Measurements from ENCODE around the gene CAMSAP1.

The CAMSAP1 gene

DNA sequence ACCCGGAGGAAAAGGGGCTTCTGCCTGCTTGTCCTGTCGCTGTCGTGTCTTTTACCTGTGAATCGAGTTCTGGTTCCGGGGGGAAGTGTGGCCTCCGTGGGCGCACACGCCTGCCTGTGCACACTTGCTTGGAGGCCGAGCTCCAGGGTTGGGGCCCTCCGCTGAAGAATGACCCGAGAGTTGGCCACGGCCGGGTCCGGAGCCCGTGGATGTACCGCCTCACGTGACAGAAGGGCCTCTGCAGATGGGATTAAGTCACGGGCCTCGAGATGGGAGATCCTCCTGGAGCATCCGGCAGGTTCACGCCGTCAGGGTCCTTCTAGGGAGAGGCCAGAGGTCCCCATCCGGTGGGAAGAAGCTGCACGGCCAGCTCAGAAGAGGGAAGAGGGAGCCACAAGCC, 124.4 kb downstream of the CAMSAP1 start:
- Histone ChIP-seq H3K27ac (ENCODE audit: low read depth, low read length) (no peak overlapping the region), H3K36me3 (ENCODE audit: control insufficient read depth, insufficient read depth, low read length) (no peaks in the 10 kb centered on the region), H3K9me3 (ENCODE audit: control insufficient read depth, insufficient read depth, low read depth, low read length) (no peaks in the 10 kb centered on the region), H3K9ac (ENCODE audit: low read length) (no peak overlapping the region), H3K4me3 (ENCODE audit: low read depth, low read length) (no peak overlapping the region), H3K27me3 (ENCODE audit: control insufficient read depth, insufficient read depth, low read length) (no peaks in the 10 kb centered on the region), H3K4me1 (ENCODE audit: control insufficient read depth, insufficient read depth, low read length) (no peaks in the 10 kb centered on the region)

DNA sequence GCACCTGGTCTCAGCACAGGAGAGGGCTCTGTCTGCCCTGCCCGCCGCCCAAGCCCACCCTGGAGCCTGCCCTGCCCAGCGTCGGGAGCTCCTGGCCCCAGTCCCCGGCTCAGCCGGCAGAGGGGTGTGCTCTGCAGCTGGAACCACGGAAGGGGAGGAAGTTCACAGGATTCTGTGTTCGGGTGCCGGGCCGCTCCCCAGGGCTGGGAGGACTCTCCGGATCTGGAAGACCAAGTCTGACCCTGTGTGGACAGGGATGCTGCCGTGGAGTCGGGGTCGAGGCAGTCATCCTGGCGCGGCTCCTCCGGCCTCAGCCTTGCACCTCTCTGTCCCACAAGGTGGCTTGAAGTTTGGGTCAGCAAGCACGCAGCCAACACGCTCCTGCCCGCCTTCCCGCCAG, 126.7 kb downstream of the CAMSAP1 start:
- Histone ChIP-seq H3K9ac (ENCODE audit: low read length) (no peak overlapping the region), H3K27ac (ENCODE audit: low read depth, low read length) (no peak overlapping the region), H3K4me3 (ENCODE audit: low read depth, low read length) (no peak overlapping the region), H3K36me3 (ENCODE audit: control insufficient read depth, insufficient read depth, low read length) (no peaks in the 10 kb centered on the region), H3K27me3 (ENCODE audit: control insufficient read depth, insufficient read depth, low read length) (no peaks in the 10 kb centered on the region), H3K9me3 (ENCODE audit: control insufficient read depth, insufficient read depth, low read depth, low read length) (no peaks in the 10 kb centered on the region), H3K4me1 (ENCODE audit: control insufficient read depth, insufficient read depth, low read length) (no peaks in the 10 kb centered on the region)

DNA sequence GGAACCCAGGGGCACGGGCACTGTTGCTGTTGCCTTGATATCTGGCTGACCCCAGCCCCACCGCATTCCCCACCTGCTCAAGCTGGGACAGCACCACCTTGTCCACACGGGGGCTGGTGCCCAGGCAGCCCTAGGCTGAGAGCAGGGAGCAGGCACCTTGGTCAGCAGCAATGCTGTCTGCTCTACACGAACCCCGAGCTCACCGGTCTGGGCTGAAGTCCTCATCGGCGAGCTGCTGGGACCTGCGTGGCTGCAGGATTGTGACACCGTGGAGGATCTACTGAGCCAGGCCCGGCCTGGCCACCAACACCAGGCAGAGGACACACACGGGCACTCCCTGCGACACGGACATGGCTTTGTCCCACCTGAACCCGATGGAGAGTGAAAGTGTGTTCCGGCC, 127.3 kb downstream of the CAMSAP1 start:
- no peaks in the 10 kb centered on the region for H3K36me3 ChIP-seq (ENCODE audit: control insufficient read depth, insufficient read depth, low read length)
- H3K4me1 ChIP-seq (ENCODE audit: control insufficient read depth, insufficient read depth, low read length): no peaks in the 10 kb centered on the region
- H3K4me3 ChIP-seq (ENCODE audit: low read depth, low read length): no peak overlapping the region
- H3K9me3 ChIP-seq (ENCODE audit: control insufficient read depth, insufficient read depth, low read depth, low read length): no peaks in the 10 kb centered on the region
- no peak overlapping the region for H3K27ac ChIP-seq (ENCODE audit: low read depth, low read length)
- H3K27me3 ChIP-seq (ENCODE audit: control insufficient read depth, insufficient read depth, low read length): no peaks in the 10 kb centered on the region
- no peak overlapping the region for H3K9ac ChIP-seq (ENCODE audit: low read length)

DNA sequence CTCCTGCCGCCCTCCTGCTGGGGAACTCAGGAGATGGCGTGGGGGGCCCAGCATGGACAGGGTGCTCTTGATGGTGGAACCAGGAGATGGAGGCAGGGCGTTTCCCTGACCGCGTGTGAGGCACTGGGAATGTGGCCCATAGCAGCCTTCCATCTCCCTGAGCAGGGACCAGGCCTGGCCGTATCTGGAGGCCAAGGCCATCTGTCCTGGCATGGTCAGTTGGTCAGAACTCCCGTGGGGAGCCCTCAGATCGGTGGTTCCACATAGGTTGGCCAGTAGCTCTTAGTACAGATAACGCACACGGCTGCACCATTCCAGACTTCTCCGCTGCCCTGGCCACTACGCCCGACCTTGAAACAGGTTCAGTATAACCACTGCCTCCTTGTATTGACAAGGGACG, 127.8 kb downstream of the CAMSAP1 start:
- no peaks in the 10 kb centered on the region for H3K36me3 ChIP-seq (ENCODE audit: control insufficient read depth, insufficient read depth, low read length)
- H3K27ac ChIP-seq (ENCODE audit: low read depth, low read length): no peak overlapping the region
- H3K27me3 ChIP-seq (ENCODE audit: control insufficient read depth, insufficient read depth, low read length): no peaks in the 10 kb centered on the region
- H3K4me1 ChIP-seq (ENCODE audit: control insufficient read depth, insufficient read depth, low read length): no peaks in the 10 kb centered on the region
- no peak overlapping the region for H3K9ac ChIP-seq (ENCODE audit: low read length)
- H3K9me3 ChIP-seq (ENCODE audit: control insufficient read depth, insufficient read depth, low read depth, low read length): no peaks in the 10 kb centered on the region
- H3K4me3 ChIP-seq (ENCODE audit: low read depth, low read length): no peak overlapping the region

DNA sequence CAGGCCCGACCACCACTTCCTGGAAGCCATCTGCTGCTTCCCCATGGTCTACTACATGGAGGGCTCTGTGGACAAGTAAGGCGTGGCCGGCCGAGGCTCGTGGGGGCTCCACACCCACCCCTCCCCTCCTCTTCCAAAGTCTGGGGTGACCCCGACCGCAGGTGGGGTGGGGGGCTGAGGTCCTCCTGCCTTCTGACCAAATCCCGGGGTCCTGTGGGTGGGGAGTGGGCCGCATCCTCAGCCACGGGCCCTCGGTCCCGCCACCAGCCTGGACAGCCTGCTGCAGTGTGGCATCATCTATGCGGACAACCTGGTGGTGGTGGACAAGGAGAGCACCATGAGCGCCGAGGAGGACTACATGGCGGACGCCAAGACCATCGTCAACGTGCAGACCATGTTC, 128.9 kb downstream of the CAMSAP1 start:
- no peak overlapping the region for H3K4me3 ChIP-seq (ENCODE audit: low read depth, low read length)
- H3K4me1 ChIP-seq (ENCODE audit: control insufficient read depth, insufficient read depth, low read length): no peaks in the 10 kb centered on the region
- no peaks in the 10 kb centered on the region for H3K9me3 ChIP-seq (ENCODE audit: control insufficient read depth, insufficient read depth, low read depth, low read length)
- H3K27me3 ChIP-seq (ENCODE audit: control insufficient read depth, insufficient read depth, low read length): no peaks in the 10 kb centered on the region
- no peak overlapping the region for H3K9ac ChIP-seq (ENCODE audit: low read length)
- H3K27ac ChIP-seq (ENCODE audit: low read depth, low read length): no peak overlapping the region
- no peaks in the 10 kb centered on the region for H3K36me3 ChIP-seq (ENCODE audit: control insufficient read depth, insufficient read depth, low read length)

DNA sequence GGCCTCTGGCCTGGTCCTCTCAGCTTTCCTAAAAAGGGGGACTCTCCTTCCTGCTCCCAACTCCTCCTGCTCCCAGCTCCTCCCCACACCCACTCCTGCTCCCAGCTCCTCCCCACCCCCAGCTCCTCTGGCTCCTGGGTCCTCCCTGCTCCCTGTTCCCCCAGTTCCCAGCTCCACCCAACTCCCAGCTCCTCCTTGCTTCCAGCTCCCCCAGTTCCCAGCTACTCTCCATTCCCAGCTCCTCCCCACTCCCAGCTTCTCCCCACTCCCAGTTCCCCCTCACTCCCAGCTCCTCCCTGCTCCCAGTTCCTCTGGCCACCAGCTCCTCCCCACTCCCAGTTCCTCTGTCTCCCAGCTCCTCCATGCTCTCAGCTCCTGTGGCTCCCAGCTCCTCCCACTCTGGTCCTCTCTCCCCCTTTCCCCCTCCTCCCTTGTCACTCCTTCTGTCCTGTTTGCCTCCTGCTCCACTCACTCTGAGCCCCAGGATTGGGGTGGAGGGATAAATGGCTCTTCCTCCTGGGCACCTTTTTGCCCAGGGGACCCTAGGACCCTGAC, 129.6 kb downstream of the CAMSAP1 start:
- H3K9ac ChIP-seq (ENCODE audit: low read length): no peak overlapping the region
- H3K4me3 ChIP-seq (ENCODE audit: low read depth, low read length): no peak overlapping the region
- H3K4me1 ChIP-seq (ENCODE audit: control insufficient read depth, insufficient read depth, low read length): no peaks in the 10 kb centered on the region; the same call in 1 of the 2 replicates
- no peaks in the 10 kb centered on the region for H3K9me3 ChIP-seq (ENCODE audit: control insufficient read depth, insufficient read depth, low read depth, low read length)
- no peaks in the 10 kb centered on the region for H3K36me3 ChIP-seq (ENCODE audit: control insufficient read depth, insufficient read depth, low read length)
- H3K27ac ChIP-seq (ENCODE audit: low read depth, low read length): no peak overlapping the region
- H3K27me3 ChIP-seq (ENCODE audit: control insufficient read depth, insufficient read depth, low read length): no peaks in the 10 kb centered on the region

DNA sequence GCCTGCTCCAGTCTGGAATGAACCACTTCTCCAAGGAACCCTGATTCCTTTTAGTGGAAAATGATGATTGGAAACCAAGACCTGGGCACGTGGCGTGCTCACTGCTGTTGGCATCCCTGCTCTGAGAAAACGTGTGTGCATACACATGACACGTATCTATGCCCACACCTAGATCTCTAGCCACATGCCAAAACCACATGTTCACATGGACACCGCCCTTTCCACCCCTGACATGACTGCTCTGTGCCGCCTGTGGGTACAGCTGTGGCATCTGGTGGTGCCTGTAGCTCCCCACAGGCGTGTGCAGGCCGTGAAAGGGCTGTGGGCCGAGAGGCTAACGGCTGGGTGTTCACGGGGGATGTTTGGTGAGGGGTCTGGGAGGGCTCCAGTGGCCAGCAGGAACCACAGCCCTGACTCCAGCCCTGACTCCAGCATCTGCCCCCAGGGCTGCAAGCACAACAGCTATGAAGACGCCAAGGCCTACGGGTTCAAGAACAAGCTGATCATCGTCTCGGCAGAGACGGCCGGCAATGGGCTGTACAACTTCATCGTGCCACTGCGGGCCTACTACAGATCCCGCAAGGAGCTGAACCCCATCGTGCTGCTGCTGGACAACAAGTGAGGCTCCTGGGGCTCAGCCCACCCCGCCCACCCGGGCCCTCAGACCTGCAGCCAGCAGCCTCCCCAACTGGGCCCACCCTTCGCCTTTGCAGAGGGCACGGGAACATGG, 130.3 kb downstream of the CAMSAP1 start:
- no peaks in the 10 kb centered on the region for H3K27me3 ChIP-seq (ENCODE audit: control insufficient read depth, insufficient read depth, low read length)
- no peaks in the 10 kb centered on the region; the same call in 1 of the 2 replicates for H3K4me1 ChIP-seq (ENCODE audit: control insufficient read depth, insufficient read depth, low read length)
- no peaks in the 10 kb centered on the region for H3K36me3 ChIP-seq (ENCODE audit: control insufficient read depth, insufficient read depth, low read length)
- H3K9ac ChIP-seq (ENCODE audit: low read length): no peak overlapping the region
- no peak overlapping the region for H3K4me3 ChIP-seq (ENCODE audit: low read depth, low read length)
- H3K27ac ChIP-seq (ENCODE audit: low read depth, low read length): no peak overlapping the region
- no peaks in the 10 kb centered on the region for H3K9me3 ChIP-seq (ENCODE audit: control insufficient read depth, insufficient read depth, low read depth, low read length)

DNA sequence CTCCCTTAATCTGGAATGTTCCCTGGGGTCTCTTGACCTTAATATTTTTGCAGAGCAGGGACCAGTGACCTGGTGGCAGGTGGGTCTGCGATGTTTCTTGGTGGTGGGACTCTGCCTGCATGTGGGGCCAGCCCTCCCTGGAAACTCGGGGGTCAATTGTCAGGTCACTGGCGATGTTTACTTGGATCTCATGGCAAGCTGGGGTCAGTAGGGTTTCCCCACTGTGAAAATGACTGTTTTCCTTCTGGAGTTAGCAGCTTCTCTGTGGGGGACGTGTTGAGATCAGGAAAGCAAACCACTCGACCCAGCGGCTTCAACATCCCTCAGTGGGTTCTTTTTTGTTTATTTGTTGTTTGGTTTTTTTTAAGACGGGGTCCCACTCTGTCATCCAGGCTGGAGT, 131.4 kb downstream of the CAMSAP1 start:
- Histone ChIP-seq H3K9ac (ENCODE audit: low read length) (no peak overlapping the region), H3K4me1 (ENCODE audit: control insufficient read depth, insufficient read depth, low read length) (no peaks in the 10 kb centered on the region; the same call in 1 of the 2 replicates), H3K36me3 (ENCODE audit: control insufficient read depth, insufficient read depth, low read length) (no peaks in the 10 kb centered on the region), H3K4me3 (ENCODE audit: low read depth, low read length) (no peak overlapping the region), H3K9me3 (ENCODE audit: control insufficient read depth, insufficient read depth, low read depth, low read length) (no peaks in the 10 kb centered on the region), H3K27ac (ENCODE audit: low read depth, low read length) (no peak overlapping the region), H3K27me3 (ENCODE audit: control insufficient read depth, insufficient read depth, low read length) (no peaks in the 10 kb centered on the region)

DNA sequence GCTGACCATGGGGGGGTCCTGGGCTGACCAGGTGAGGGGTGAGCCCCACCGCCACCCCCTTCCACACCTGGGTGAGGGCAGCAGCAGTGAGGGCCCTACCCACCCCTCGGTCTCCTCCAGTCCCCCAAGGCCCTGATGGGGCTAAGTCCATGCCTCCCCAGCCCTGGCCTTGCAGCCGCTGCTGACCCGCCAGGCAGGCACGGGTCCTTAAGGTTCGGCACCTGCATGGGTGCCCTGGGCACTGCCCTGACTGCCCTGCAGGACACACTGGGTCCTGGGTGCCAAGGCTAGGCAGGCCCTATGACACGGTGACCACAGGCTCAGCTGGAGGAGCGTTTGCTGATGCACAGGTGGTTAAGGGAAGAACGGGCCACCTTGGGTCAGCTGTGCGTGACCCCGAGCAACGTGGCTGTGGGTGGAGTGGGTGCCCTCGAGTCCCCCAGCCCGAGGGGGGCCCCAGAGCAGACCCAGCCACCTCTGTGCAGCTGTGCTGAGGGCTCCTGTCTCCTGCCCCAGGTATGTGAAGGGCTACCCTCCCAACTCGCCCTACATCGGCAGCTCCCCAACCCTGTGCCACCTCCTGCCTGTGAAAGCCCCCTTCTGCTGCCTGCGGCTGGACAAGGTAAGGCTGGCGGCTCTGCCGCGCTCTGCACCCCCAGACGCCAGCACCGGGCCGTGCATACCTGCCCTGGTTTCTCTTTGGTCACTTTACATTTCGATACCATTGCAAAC, 132.4 kb downstream of the CAMSAP1 start:
- Histone ChIP-seq H3K36me3 (ENCODE audit: control insufficient read depth, insufficient read depth, low read length) (no peaks in the 10 kb centered on the region), H3K9me3 (ENCODE audit: control insufficient read depth, insufficient read depth, low read depth, low read length) (no peaks in the 10 kb centered on the region), H3K4me1 (ENCODE audit: control insufficient read depth, insufficient read depth, low read length) (no peaks in the 10 kb centered on the region; the same call in 1 of the 2 replicates), H3K4me3 (ENCODE audit: low read depth, low read length) (no peak overlapping the region), H3K9ac (ENCODE audit: low read length) (no peak overlapping the region), H3K27me3 (ENCODE audit: control insufficient read depth, insufficient read depth, low read length) (no peaks in the 10 kb centered on the region), H3K27ac (ENCODE audit: low read depth, low read length) (no peak overlapping the region)

DNA sequence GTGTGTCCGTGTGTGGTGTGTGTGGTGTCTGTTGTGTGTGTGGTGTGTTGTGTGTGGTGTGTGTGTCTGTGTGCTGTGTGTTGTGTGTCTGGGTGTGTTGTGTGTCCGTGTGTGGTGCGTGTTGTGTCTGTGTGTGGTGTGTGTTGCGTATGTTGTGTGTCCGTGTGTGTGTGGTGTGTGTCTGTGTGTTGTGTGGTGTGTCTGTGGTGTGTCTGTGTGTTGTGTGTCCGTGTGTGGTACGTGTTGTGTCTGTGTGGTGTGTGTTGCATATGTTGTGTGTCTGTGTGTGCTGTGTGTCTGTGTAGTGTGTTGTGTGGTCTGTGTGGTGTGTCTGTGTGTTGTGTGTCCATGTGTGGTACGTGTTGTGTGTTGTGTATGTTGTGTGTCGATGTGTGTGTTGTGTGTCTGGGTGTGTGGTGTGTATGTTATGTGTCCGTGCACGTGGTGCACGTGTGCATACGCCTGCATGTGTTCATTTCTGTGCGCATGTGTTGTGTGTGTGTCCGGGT, 133.1 kb downstream of the CAMSAP1 start:
- Histone ChIP-seq H3K9me3 (ENCODE audit: control insufficient read depth, insufficient read depth, low read depth, low read length) (no peaks in the 10 kb centered on the region), H3K27ac (ENCODE audit: low read depth, low read length) (no peak overlapping the region), H3K36me3 (ENCODE audit: control insufficient read depth, insufficient read depth, low read length) (no peaks in the 10 kb centered on the region), H3K4me3 (ENCODE audit: low read depth, low read length) (no peak overlapping the region), H3K4me1 (ENCODE audit: control insufficient read depth, insufficient read depth, low read length) (no peaks in the 10 kb centered on the region; the same call in 1 of the 2 replicates), H3K9ac (ENCODE audit: low read length) (no peak overlapping the region), H3K27me3 (ENCODE audit: control insufficient read depth, insufficient read depth, low read length) (no peaks in the 10 kb centered on the region)
